ENCODE data around the gene LENG1.

The LENG1 gene

GRCh38 chr19:54141356-54141755 is 18.2 kb downstream of the LENG1 start:
- no peak for DNase-seq (ENCODE audit: low read depth in 2 of 2)

GRCh38 chr19:54138489-54139256 is 20.8 kb downstream of the LENG1 start:
- no peak for DNase-seq (ENCODE audit: low read depth in 2 of 2)

- no peak for DNase-seq (ENCODE audit: low read depth in 2 of 2)
These were observed 21.6 kb downstream of the LENG1 start, which contains the start of gene CNOT3 for GRCh38 chr19:54137699-54138488. CNOT3 (plus strand) TSS chr19:54137762; CDS start chr19:54142979, 5,217 bp downstream.

- DNase-seq (ENCODE audit: low read depth in 2 of 2): peak; percentile 98 to 99
These were observed 22.4 kb downstream of the LENG1 start for GRCh38 chr19:54136864-54137698.

- DNase-seq (ENCODE audit: low read depth in 2 of 2): no peak
These were observed 23.2 kb downstream of the LENG1 start for GRCh38 chr19:54136086-54136863.

GRCh38 chr19:54133957-54134590 is 25.4 kb downstream of the LENG1 start:
- DNase-seq (ENCODE audit: low read depth in 2 of 2): no peak

- no peak for DNase-seq (ENCODE audit: low read depth in 2 of 2)
These were observed 26.1 kb downstream of the LENG1 start for GRCh38 chr19:54133312-54133956.

GRCh38 chr19:54129617-54129996 is 29.9 kb downstream of the LENG1 start:
- DNase-seq (ENCODE audit: low read depth in 2 of 2): no peak

GRCh38 chr19:54128796-54129616 is 30.5 kb downstream of the LENG1 start:
- no peak for DNase-seq (ENCODE audit: low read depth in 2 of 2)

- DNase-seq (ENCODE audit: low read depth in 2 of 2): no peak
These were observed 31.1 kb downstream of the LENG1 start for GRCh38 chr19:54128441-54128725.

GRCh38 chr19:54127688-54128440 is 31.7 kb downstream of the LENG1 start:
- DNase-seq (ENCODE audit: low read depth in 2 of 2): no peak

GRCh38 chr19:54125713-54126112 is 33.8 kb downstream of the LENG1 start:
- DNase-seq (ENCODE audit: low read depth in 2 of 2): no peak

GRCh38 chr19:54124393-54124792 is 35.1 kb downstream of the LENG1 start:
- DNase-seq (ENCODE audit: low read depth in 2 of 2): no peak

GRCh38 chr19:54123682-54124081 is 35.8 kb downstream of the LENG1 start:
- no peak for DNase-seq (ENCODE audit: low read depth in 2 of 2)

- no peak for DNase-seq (ENCODE audit: low read depth in 2 of 2)
These were observed 38.3 kb downstream of the LENG1 start for GRCh38 chr19:54121259-54121658.

GRCh38 chr19:54115109-54116063 is 44.1 kb downstream of the LENG1 start, which contains the start of the genes PRPF31 and TFPT:
PRPF31 (plus strand) TSS chr19:54115754; CDS start chr19:54118279, 2,525 bp downstream.
TFPT (minus strand) TSS chr19:54115657; CDS start chr19:54115269, 388 bp downstream.
- peak; percentile 87 to 97 for DNase-seq (ENCODE audit: low read depth in 2 of 2)

GRCh38 chr19:54114340-54115108 is 45.0 kb downstream of the LENG1 start:
- no peak for DNase-seq (ENCODE audit: low read depth in 2 of 2)
